T1000 (cell line): ENCODE measurements around the gene ABR.
A peak's percentile ranks its signal among the peaks of the same experiment; 100 is the strongest.
"Not testable (repeated sequence)": the region's sequence is repeated elsewhere in the genome, so short reads cannot be mapped to it uniquely, and the experiment has no call there.

Experiments
- DNase-seq: peaks from one replicate; lab custom pipeline; 2025; ENCODE audit warnings: mixed read lengths; lab: John Stamatoyannopoulos, UW

The ABR gene

GRCh38 chr17:1201132-1201702 is 21.4 kb upstream of the ABR start:
- DNase-seq: no peak

GRCh38 chr17:1199271-1199743 is 19.5 kb upstream of the ABR start:
- DNase-seq: not testable (repeated sequence)

GRCh38 chr17:1197781-1198490 is 18.2 kb upstream of the ABR start:
- no peak for DNase-seq

- no peak for DNase-seq
Measured at GRCh38 chr17:1197379-1197778, 17.6 kb upstream of the ABR start.

GRCh38 chr17:1196946-1197345 is 17.2 kb upstream of the ABR start:
- DNase-seq: no peak

- no peak for DNase-seq
Measured at GRCh38 chr17:1192911-1193699, 13.3 kb upstream of the ABR start.

- peak; percentile 86 for DNase-seq
Measured at GRCh38 chr17:1190751-1191331, 11.1 kb upstream of the ABR start.

GRCh38 chr17:1188812-1189504 is 9.2 kb upstream of the ABR start:
- no peak for DNase-seq

- DNase-seq: peak; percentile 85
Measured at GRCh38 chr17:1186923-1187771, 7.4 kb upstream of the ABR start.

- DNase-seq: peak; percentile 25
Measured at GRCh38 chr17:1186214-1186820, 6.5 kb upstream of the ABR start.

GRCh38 chr17:1183171-1183873 is 3.5 kb upstream of the ABR start:
- DNase-seq: no peak

- no peak for DNase-seq
Measured at GRCh38 chr17:1182811-1183170, 3.0 kb upstream of the ABR start.

- no peak for DNase-seq
Measured at GRCh38 chr17:1181753-1182137, 2.0 kb upstream of the ABR start.

GRCh38 chr17:1180958-1181752 is 1.4 kb upstream of the ABR start:
- DNase-seq: no peak

- DNase-seq: no peak
Measured at GRCh38 chr17:1179112-1179817, 516 bp downstream of the ABR start.

- DNase-seq: peak; percentile 47
Measured at GRCh38 chr17:1177016-1177700, 2.6 kb downstream of the ABR start.

- DNase-seq: no peak
Measured at GRCh38 chr17:1174263-1174880, 5.4 kb downstream of the ABR start.
